CD4-positive, alpha-beta T cell treated with Interleukin-15 for 1 hour (primary cell): ENCODE results near the gene SKI.

Experiments
- DNase-seq: peaks from one replicate; pipeline ENCODE4 v3.0.0-alpha.2; 2020

SKI gene

DNA sequence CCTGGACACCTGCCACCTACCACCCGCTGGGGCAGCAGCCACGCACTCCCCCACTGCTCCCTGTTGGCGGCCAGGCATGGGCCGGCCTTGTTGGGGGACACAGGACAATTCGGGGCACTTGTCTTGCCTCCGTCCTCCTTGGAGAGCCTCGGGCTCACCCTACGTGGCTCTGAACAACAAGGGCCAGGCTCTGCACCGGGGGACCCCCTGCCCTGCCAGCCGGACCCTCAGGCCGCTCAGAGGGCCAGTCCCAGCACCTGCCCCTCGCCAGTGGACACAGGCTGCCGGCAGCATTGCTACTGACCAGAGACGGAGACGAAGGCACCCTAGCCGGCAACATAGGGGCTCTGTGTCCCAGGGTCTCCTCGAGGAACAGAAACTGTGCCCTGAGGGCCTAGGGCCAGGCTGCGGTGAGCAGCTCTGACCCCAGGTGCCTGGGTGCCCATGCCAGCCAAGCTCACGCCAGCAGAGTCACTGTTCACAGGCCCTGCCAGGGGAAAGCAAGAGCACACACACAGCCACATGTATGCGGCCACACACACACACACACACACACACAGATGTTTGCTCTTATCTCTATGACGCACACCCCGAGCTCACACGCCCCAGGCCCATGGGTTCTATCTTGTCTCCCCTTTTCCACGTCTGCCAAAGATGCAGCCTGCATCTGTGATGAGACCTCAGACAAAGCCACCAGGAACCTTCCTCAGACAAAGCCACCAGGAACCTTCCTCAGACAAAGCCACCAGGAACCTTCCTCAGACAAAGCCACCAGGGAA, 117.4 kb downstream of the SKI start:
- peak; percentile 10 for DNase-seq

DNA sequence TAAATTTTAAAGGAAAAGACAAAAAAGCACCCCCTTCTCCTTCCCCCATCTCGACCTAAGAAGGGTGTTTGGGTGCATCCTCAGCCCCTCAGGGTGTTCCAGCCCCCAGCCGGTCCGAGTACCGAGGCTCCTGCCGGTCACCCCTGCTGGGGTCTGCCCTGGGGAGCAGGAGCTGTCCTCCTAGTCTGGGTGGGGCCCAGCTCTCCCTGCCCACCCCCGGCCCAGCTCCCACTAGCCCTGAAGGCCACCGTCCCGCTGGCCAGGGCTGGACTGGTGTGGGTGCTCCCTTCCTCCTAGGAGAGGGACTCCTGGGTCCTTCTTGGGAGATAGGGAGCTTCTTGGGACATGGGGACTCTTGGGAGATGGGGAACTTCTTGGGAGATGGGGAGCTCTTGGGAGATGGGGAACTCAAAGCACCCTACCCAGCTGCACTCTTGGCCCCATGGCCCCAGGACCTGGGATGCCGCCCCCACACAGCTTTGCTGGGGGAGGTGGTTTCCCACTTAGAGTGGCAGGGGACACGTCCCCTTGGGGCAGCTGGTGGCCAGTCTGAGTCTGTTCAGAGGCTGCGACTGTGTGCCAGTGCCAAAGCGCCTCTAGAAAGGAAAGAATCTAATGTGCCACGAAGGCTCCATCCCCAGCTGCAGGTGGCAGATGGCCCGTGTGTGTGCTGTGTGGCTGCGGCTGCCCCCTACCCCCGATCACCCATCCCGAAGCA, 118.7 kb downstream of the SKI start:
- DNase-seq = peak; percentile 14

DNA sequence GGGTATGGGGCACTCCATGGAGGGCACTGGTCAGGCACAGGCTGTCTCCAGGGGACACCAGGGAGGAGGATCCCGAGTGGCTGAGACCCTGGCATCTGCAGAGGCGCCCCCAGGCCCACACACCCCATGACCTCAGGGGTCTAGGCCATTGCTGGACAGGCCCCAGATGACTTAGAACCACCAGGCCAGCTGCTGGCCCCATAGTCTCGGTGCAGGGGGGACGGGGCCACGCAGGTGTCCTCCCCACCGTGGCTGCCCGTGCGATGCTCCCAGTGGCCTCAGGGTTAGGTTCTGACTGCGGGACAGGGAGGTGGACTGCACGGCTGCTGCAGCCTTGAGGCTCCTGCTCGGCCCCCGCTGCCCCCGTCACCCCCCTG, 119.3 kb downstream of the SKI start:
- DNase-seq = peak; percentile 14

DNA sequence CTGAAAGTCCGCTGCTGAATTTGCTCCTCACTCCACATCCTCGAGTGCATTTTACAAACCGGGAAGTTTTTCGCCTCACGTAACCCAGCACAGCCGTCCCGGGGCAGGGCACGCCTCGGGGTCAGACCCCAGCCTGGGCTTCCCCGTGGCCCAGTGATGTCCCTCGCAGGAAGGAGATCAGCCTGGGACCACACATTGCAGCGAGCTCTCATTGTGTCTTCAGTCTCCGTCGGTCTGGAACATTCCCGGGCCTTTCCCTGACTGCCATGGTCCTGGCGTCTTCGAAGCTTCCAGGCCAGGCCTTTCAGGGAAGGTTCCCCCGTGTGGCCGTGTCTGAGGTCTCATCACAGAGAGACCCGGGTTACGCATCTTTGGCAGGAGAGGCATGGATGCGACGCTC, 119.8 kb downstream of the SKI start:
- no peak for DNase-seq

DNA sequence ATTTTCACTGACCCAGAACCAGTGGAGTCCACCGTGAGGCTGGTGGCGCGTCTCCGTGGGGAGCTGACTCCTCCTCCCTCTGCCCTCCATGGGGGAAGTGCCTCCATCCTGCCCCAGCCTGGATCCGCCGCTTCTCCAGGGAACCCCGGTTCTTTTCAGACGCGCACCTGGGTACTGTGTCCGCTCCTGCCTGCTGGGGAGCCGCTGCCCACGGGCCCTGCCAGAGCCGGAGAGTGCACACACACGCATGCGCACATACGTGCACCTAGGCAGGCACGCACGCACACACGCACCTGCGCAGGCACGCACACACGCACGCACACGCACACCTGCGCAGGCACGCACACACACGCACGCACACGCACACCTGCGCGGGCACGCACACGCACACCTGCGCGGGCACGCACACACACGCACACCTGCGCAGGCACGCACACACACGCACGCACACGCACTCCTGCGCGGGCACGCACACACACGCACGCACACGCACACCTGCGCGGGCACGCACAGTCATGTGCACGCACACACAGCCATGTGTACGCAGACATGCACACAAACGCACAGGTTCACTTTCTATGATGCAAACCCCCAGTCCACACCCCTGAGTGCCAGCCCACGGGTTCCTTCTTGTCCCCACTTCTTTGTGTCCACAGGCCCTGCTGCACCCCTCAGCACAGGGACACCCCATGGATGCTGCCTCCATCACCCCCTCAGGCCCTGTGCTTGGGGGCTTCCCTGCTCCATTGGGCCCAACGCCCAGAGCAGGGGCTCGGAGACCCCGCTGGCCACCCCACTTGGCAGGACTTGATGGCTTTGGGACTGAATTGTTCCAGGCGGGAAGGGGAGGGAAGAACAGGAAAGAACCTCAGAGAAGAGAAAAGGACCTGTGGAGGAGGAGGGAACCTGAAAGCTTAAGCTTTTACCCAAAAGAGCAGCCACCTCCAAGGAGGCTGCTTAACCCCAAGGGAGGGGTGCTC, 120.5 kb downstream of the SKI start:
- no peak for DNase-seq

DNA sequence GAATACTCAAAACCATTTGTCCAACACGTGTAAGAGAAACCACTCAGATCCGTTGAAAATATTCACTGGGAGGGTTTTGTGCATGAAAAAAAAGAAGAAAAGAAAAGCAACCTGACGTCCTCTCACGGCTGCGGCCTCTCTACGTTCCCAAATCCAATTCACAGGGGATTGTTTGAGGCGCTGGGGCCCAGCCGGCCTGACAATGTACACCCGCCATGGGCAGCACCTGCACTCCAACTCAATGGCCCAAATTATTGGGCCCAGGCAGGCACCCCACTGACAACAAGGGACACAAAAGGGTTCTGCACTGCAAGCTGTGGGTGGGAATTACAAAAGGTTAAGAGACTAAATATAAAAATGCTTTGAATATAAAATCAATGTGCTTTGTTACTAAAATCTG, 121.7 kb downstream of the SKI start:
- no peak for DNase-seq

DNA sequence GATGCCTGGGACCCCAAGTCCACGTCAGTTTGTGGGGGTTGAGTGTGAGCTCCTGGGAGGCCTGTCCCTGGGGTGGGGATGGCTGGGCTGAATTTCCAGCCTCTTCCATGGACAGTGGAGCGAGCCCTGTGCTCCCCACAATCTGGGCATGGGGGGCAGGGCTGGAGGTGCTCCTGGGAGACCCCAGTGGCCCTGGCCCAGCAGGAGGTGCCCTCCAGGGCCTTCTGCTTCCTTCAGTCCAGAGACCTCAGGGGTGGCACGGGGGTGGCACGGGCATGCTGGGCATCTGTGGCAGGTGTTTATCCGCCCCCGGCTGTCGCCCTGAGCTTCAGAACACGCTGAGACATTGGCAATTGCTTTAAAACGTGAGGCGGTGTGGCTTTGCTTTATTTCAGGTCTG, 122.4 kb downstream of the SKI start:
- DNase-seq = no peak

DNA sequence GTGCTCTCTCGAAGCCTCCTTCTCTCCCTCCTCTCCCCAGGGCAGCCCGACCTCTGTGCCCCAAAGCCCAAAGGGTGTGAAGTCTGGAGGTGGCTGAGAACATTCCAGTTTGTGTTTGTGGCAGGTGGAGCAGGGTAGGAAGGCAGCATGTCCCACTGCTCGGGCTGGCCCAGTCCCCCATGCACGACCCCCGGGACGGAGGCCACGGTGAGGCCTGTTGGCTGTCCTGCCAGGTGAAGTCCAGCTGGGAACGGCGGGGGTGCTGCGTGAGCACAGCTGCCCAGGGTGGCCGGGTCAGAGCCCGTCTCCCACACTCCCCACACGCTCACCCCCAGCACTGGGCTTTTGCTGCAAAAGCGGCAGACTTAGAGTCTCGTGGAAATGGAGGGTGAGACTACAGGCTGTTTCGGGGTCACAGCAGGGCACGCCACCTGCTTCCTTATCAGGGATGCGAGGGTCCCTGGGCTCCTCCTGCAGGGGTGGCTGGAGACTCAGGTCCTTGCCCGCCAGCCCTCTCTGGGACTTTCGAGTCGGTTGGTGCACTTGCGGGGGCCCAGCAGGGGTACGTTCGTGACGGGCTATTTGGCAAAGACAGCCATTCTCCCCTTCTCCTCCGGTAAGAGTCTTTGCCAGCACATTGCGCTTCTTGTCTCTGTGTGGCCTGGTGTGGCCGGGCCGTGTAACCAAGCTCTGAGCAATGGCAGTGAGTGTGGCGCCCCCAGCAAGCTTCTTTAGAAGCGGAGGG, 123.0 kb downstream of the SKI start:
- DNase-seq = no peak

DNA sequence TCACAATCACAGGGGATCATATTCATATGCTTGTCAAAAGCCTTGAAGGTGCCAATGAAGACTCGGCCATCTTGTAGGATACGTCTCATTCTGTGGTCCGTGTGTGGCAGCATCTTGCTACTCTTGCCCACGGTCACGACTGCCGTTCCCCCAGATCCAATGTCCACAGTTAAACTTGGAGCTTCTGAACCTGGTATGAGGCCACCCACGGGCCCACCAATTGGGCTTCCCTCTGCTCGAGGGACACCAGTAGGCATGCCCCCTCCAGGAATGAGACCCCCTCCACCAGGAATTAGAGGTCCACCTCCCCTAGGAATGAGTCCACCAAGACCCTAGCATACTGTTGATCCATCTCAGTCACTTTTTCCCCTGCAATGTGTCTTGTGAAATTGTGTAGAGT, 123.6 kb downstream of the SKI start:
- DNase-seq = no peak

DNA sequence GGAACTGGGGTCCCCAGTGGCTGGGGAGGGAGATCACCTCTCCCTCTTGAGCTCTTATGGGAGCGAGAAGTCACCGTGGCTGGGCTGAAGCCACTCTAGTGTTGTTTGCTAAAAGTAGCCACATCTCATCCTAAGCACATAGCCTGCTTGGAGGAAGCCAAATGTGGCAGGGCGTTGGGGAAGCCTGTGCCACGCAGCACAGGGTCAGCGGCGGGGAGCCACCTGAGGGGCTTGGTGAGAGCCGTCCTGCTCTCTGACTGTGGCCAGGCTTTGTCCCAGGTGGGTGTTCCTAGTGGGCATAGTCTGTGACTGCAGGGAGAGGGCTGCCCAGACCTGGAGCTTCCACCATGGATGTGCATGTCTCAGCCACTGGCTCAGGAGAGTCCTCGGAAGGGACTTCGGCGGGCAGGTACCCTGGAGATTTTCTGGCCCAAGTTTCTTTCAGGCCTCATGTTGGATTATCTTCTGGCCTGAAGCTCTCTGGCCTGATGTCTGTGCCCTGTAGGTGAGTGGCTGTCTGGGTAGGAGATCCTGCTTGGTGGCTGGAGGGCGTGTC, 124.3 kb downstream of the SKI start:
- no peak for DNase-seq

DNA sequence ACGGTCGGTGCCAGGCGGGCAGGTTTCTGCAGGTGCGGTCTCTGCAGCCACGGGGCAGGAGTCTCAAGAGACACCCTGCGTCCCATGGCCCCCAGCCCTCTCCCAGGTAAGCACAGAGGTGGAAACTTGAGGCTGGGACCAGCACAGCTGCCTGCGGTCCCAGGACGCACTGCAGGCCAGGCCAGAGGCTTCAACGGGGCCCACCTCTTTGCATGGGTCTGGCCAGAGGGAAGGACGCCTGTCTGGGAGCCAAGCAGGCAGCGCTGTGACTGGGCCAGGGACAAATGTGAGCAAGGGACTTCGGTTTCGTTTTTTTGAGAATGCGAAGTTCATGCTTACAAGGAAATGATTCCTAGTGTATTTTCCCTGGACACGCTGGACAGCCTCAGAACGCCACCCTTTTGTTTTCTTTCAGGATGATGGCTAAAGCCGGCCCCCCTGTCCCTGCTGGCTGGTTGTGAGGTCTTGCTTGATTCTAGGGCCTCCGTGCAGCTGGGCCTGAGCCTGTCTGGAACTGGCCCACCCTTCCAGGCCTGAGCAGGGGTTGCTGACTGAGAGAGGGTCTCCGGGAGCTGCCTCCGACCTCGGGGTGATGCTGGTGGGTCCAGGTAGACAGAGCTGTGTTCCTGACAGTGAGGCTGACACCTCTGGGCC, 124.9 kb downstream of the SKI start:
- peak; percentile 12 for DNase-seq

DNA sequence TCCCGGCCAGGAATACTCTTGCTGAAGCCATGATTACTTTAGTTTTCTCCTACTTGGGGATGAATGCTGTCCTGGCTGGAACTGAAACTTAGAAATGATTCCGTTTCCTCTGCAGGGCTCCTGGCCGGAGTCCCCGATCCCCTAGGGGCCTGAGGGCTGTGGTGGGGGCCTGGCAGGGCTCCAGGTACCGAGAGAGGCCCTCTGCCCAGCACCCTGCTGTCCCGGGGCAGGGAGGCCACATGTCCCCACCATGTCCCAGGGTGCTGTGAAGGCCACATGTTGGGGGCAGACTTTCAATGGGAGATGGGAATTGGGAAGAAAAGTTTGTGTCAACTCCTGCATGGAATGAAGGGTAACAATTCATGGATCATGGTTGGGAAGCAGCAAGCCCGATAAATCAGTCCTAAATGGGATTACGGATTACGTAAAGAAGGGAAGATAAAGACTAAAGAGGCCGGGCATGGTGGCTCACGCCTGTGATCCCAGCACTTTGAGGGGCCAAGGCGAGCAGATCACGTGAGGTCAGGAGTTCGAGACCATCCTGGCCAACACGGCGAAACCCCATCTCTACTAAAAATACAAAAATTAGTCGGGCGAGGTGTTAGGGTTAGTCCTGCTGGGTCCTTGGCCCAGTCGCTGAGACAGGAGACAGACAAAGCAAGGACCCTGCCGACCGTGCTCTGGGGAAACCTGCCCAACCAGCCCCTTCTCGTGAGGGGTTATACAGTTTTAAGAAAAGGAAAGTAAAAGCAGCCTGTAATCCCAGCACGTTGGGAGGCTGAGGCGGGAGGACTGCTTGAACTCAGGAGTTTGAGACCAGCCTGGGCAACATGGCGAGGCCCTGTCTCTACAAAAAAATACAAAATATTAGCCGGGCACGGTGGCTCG, 125.7 kb downstream of the SKI start:
- DNase-seq = peak; percentile 4

DNA sequence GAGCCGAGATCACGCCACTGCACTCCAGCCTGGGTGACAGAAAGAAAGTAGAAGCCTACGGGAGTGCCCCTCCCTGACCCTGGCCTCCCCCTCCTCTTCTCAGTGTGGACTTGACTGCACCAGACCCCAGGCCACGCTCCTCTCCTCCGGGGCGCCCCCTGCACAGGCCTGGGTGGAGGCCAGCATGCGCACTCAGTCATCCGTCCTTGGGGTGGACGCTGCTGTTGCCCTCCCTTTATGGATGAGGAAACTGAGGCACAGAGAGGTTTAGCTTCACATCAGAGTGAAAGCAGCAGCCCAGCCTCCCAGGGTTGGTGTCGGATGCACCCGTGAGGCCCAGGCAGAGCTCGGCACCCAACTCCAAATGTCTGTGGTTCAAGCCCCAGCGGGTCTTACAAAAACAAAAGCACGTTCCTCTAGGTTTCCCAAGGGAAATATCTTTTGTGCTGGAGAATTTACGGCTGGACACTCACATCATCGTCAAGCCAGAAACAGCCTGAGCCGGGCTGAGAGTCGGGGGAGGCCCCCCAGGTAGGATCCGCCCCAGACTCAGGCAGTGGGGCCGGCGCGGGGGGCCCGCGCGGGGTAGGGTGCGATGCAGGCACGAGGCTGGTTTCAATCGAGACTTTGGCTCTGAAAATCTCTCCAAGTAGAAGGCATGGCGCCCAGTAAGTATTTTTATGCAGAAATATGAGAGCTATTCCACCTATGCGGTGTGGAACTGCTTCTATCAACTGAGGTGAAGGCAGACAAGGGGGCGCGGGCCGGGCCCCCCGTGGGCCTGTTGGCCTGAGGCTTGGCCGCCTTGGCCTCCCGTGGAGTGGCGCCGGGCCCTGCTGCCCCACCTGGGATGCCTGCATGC, 126.6 kb downstream of the SKI start:
- peak; percentile 12 for DNase-seq

DNA sequence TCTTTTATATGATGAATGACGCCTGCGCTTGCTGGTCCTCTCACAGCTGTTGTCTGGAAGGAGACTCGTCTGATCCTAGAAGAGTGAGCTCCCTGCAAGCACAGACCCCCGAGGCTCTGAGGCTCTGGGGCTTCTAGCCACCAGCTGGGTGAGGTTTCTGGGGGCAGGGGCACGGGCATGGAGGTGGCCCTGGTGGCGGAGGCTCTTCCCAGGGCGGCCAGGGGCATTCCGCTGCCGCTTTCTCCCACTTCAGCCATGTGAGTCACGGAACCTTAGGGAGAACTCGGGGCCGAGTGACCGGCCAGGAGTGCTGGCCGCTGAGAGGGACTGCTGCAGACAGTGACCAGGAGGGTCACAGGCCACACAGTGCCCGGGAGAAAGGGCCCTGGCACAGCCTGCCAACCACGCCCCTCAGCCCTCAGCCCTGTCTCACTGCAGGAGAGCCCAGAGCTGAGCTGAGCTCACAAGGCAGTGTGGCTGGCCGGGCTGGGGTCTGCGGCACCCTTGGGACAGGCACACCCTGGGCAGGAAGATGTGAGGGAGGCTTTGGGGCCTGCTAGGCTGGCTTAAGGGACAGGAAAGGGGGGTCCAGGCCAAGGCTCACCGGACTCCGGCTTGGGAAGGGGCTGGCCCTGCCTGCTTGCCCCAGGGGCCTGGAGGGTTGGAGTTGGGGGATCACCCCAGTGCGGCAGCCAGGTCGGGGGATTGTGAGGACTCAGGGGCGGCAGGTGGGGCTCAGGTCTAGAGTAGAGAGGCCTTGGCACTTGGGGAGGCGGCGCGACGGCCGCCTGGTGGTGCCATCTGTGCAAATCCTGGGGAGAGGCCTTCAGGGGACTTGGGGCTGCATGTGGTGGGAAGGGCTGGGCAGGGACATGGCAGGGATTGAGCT, 127.5 kb downstream of the SKI start:
- DNase-seq = peak; percentile 11

DNA sequence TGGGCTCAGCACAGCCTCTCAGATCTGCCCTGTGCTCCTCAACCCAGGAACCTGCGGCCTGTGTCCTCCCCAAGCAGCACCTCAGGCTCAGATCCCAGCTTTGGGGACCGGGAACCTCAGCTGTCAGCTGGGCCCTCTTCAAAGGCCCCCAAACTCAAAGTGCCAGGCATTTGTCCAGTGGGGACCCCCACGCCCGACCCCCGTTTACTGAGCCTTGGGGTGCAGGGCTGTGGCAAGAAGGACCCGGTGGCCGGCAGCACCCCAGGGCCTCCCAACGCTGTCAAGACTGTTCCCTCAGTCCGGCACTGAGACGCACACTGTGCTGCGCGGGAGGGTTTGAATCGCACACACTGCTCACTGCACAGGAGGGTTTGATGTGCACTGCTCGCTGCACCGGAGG, 128.3 kb downstream of the SKI start:
- DNase-seq = peak; percentile 4

DNA sequence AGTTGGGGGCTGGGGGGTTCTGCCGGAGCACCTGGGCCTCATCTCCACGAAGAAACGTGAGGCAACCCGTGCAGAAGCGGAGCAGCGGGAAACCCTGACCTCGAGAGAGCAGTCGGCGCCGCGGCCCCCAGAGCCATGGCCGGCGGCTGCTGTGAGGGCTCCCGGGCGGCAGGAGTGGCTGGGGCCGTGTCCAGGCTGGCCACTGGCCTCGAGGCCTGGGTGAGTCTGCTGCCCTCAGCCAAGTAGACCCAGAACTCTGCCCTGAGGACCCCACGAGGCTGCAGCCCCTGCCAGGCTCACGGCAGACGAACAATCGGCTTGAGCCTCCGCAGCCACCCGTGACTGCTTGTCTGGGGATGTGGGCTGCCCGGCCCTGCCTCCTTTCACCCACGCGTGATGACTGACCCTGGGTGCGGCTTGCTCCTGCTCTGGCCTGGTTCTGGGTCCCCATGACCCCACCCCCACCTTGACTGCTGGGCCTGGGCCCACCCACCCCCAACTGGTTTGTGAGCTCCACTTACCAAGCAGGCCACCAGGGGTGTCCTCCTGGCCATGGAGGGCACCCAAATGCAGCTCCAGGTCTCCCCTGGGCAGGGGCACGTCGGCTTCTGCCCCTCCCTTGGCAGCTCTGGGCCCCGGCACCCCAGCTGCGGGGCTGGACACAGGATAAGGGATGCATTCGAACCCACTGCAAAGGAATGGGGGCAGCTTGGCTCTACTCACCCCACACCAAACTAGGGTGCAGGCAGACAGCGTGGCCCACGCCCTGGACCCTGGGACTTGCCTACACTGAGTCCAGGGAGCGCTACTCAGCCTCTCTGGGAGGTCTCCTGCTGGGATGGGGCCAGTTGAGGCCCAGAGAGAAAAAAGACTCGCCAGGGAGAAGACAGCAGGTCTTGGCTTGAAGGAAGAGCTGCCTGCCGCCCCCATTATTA, 129.1 kb downstream of the SKI start:
- DNase-seq = peak; percentile 15

DNA sequence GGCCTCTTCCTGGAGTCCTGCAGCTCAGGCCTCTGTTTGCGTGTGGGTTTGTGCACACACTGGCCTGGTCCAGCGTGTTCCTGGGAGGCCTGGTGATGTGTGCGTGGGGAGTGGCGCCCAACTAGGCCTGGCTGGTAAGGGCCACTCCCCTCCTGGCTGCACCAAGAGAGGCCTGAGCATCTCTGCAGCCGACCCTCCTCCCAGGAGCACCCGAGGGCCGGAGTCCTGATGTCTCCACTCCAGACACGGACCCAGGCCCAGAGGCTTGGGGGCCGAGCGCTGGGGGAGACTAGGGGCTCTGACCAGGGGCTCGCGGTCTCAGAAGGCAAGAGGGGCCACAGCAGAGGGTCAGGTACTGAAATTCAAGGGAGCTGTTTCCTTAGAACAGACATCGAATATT, 130.0 kb downstream of the SKI start:
- no peak for DNase-seq
